Activated naive CD4-positive, alpha-beta T cell treated with Interleukin-2 at 50 U/mL for 16 hours (primary cell): ENCODE results near the gene SPON2.

Experiments
- DNase-seq: peaks from one replicate; pipeline ENCODE4 v3.0.0-alpha.2; 2020

Gene SPON2

DNA sequence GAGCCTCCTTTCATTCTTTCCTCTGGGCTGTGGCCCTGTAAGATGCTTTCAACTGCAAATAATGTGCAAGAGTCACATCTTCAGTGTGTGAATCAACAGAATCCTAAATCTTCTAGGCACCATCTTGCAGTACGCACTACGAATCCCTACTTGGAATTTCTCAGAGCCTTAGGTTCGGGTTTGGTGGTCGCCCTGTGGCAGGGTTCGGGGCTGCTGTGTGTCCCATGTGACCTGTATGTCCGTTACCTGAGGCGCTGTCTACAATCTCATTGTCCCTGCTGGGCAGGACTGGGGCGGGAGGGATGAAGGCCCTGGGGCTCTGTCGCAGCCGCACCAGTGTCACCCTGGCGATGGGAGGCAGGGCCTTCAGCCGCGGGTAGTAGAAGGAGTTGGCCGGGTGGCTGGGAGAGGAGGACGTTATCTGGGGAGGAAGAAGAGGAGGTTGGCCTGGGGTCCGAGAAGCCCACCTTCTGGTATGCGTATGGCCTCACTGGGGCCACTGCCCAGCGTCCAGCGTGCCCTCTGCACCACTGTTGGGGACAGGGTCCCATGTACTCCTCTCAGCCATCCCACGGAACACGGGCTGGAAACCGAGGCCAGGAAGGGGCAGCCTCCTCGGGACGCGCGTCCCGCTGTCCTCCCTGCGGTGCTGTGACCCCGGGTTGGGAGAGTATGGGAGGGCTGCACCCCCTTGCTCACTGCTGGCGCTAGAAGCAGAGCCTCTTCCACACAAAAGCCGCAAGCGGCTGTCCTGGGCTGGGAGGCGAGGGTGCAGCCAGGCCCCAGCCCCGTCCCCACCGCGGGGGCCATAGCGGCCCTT is 2.0 kb downstream of the SPON2 start:
- no peak for DNase-seq

DNA sequence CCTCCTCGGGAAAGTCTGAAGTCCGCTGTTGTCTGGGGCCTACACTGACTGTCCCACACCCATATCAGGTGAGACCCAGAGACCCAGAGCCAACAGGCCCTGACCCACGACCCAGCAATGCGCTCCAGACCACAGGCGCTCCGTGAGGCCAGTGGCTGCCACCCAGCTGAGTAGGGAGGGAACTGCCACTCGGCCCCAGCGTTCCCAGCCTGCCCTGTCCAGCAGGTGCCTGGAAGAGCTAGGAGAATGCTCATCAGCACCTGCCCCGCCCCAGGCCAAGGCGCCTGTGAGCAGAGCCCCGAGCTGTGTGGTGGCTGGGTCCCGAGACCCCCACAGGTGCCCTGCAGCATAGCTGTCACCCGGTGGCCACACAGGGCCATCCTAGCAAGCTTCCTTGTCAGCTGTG is 2.7 kb downstream of the SPON2 start:
- DNase-seq, result no peak

DNA sequence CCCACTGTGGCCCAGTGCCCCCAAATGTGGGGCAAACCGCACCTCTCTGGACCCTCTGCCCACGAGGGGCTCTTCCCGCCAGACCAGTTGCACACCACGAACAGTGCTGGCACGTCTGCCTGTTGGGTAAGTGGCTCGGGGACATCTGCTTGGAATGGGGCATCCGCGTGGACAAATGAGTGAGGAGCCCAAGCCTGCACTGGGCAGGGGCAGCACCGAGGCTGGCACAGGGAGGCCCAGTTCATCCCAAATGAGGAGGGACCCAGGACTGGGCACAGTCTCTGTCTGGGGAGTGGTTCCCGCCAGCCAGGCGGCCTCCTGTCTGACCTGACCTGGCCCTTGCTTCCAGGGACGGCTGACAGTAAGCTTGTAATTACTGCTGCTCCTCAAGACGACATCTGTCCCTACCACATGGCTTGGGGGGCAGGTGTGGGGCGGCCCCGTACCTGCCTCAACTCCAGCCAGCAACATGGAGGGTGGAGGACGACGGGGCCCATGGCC is 3.2 kb downstream of the SPON2 start:
- DNase-seq, result no peak

DNA sequence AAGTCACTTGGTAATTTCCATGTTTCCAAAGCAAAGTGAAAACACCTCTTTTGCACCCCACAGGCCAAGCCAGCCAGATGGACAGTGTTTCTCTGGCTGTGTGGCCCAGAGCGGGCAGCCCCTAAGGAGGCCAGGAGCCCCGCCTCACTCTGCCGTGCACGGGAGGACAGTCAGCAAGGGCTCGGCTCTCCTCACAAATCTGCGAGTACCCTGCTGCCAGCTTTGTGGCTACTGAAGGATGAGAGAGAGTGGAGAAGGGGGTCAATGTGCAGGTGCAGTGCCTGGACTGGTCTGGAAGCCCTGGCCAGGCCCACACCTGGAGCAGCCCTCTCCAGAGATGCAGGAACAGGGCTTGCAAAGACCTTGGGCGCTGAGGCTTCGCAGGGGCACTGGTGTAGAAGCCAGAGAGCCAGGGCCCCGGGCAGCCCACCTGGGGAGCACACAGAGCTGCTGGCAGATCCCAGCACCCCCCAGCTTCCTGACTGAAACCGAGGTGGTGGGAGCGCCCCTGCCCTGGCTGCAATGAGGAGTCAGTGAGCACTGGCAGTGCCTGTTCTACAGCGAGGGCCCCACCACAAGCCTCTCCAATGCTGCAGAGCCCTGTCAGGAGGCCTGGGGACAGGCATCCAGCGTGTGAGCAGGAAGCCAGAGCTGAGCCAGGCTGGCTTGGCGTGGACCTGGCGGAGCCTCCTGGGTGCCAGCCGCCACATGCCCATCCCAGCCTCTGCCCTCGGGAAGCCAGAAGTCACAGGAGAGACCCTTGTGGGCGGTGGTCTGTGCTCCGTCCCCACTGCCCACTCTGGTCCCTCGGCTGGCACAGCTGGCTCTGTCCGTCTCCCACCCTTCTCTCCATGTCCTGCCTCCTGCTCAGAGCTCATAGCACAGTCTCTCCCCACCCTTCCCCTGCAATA is 3.9 kb downstream of the SPON2 start:
- DNase-seq, result no peak

DNA sequence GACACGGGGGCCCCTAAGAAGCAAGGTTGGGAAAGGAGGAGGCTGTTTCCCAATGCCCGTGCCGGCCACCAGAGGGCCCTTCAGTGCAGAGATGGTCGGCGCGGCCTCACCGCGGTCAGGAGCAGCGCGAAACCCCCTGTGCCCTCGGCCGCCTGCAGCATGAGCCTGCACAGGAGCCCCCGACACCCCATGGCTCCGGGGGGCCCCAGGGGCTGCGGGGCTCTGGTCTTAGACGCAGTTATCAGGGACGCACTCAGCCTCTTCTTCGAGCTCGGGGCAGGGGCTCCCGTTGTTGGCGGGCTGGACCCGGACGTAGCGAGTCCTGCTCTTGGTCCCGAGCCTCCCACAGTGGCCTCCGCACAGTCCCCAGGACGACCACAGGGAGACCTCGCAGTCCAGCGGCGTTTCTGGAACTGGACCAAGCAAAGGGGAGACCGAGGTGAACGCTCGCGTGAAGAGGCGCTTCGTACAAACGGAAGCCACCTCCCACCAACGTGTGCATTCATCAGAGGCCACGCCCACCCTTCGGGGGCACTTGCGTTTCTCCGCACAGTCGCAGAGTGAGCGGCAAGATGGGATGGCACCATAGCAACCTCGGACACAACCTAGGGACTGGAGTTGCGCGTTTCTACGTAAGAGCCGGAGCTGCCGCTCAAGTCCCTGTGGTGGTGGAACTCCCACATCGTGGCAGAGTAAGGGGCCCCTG is 5.0 kb downstream of the SPON2 start:
- peak; percentile 89 for DNase-seq

DNA sequence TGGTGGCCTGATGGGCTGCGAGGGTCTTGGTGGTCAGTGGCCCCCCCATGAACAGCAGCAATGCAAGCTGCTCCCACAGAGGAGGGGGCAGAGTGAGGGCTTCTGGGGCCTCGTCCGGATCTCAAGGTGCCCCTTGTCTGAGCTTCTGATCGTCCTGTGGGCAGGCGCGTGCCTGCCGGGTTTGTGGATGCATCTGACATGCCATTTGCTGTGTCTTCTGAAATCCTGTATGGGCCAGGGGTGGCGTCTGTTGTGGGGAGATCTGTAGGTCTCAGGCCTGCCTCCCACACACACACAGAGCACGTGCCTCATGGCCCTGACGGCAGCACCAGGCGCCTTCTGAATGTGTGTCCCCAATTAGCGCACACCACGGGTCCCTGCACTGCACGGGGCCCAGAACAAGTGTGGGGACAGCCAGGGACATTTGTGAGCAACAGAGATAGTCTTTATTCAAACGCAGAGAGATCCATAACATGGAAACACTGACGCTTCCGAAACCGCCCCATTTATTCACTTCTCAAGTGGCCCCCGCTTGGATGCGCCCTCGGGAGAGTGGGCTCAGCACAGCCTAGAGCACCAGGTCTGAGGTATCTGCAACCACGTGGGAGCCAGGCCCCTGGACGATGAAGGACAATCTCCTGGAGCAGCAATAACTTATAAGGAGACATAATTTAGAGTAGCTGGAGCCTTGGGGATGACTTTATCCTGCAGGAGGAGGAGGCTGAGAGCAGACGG is 5.7 kb downstream of the SPON2 start:
- no peak for DNase-seq

DNA sequence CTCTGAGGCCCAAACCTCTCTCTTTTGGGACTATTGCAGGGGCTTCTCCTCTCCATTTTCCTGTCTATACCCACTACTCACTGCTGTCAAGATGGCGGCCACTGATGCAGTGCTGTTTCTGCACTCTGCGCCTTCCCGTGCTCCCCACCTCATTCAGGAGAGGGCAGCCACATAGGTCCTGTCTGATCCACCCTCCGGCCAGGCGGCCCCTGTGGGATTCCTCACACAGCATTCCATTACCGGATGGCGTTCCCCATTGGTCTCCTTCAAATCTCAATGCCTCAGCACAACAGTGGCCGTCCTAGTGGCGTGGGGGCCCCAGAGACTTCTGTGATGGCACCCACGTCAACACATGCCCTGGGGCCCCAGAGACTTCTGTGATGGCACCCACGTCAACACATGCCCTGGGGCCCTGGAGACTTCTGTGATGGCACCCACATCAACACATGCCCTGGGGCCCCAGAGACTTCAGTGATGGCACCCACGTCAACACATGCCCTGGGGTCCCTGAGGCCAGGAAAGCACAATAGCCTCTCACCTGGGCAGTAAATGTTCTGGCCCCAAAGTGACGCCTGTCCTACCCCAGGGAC is 7.3 kb downstream of the SPON2 start:
- DNase-seq, result no peak

DNA sequence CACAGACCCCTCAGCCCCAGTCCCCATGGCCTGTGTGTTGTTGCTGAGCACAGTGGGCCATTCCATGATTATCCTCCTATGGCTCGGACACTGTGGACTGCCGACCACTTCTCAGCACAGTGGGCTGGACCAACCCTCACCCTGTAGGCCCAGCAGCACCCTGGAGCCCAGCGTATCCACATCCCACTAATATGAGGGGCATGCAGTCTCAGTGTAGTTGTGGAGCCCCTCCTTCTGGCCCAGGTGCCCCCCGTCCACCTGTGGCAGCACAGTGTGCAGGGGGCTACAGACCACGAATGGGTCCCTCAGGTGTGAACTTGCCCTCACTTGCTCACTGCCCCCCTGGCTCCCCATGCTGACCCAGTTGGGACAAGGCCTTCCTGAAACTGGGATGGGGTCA is 7.9 kb downstream of the SPON2 start:
- no peak for DNase-seq

DNA sequence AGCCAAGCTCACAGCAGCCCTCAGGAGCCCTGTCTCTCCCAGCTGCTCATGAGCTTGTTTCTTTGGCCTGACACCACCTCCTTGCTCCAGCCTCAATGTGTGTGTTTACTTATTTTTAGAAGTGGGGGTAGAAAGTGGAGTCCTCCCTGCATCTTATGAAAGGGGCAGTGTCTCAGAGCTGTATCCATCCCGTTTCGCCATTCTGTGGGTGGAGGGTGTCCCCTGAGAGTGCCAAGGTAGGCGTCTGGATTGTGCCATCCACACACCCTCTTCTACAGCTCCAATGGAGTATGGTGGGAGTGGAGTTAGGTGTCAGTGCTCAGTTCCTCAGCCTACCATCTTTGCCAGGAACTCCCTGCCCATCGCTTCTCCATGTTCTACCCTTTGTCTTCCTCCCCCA is 8.3 kb downstream of the SPON2 start:
- no peak for DNase-seq

DNA sequence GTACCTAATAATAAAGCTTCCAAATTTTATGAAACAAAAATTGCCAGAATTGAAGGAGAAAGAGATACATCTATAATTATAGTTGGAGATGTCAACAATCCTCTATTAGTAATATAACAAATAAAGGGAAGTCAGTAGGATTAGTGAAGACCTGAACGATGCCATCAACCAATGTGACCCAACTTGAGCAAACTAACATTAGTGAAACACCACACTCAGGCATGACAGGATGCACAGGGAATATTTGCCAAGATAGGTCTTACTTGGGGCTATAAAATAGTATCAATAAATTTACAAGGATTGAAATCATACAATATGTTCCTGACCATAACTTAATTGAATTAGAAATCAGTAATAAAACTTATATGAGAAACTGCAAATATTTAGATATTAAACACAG is 12.0 kb downstream of the SPON2 start:
- DNase-seq, result no peak

DNA sequence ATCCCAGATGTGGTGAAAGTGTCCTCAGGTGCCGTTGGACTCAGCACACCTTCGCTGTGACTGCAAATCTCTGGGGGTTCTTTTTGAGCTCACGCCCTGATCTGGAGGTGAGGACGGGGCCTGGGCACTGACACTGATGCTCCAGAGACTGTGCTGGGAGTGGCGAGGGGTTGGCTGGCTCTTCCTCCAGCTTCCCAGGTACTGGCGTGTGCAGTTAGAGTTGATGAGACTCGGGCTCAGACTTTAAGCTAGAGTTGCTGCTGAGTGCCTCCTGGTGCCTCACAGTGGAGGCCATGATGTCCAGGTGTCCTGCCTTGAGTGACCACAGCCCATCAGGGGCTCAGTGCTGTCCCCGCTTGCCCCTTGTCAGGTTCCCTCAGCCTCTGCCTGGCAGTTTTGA is 16.3 kb downstream of the SPON2 start:
- no peak for DNase-seq

DNA sequence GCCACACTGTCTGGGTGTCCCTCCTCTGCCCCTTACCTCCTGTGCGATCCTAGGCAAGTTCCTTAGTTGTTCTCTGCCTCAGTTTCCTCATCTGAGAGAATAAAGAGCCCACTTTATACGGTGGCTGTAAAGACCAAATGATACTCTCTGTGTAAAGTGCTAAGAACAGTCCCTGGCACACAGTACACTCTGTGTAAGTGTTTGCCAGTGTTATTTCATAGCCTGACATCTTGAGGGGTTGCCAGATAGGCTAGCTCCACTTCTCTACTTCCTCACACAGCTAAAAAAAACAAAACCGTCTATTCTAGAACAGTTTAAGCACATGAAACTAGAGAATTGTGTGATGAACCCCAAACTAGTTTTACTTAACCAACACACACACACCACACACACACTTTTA is 17.1 kb downstream of the SPON2 start:
- no peak for DNase-seq

DNA sequence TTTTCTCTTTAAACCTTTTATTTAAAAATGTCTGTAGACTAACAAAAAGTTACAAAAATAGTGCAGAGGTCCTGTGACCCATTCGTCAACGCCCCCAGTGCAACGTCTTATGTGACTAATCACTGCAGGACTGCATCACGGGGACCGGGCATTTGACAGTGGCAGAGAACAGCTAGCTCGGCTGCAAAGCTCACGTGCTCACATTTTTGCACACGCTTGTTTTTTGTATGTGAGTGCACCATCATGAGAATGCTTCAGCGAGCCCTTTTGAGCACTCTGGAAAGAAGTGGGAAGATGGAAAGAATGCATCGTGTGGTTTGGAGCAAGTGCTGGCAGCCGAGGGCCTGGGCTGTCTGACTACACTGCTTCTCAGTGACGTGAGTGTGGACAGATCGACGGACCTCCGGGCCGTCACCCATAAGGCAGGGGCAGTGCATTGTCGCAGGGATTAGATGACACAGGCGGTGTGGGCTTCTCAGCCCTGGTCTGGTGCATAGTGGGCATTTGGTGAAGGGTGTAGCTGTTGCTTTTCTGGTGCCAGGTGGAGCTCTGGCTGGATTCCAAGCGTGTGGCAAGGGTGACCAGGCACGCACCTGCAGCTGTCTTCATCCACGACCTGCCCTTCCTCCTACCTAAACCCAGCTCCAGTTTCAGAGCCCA is 17.7 kb downstream of the SPON2 start:
- no peak for DNase-seq

DNA sequence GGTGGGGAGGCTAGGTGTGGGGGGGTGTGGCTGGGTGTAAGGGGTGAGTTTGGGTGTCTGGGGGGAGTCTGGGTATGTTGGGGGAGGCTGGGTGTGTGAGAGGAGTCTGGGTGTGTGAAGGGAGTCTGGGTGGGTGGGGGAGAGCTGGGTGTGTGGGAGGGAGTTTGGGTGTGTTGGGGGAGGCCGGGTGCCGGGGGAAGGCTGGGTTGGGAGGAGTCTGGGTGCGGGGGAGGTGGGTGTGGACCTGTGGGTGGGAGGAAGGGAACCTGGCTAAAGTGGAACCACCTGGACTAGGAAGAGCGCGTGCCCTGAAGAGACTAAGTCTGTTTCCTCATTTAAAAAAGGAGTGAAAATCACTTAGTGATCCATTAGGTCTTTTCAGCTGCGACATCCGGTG is 18.3 kb downstream of the SPON2 start:
- no peak for DNase-seq

DNA sequence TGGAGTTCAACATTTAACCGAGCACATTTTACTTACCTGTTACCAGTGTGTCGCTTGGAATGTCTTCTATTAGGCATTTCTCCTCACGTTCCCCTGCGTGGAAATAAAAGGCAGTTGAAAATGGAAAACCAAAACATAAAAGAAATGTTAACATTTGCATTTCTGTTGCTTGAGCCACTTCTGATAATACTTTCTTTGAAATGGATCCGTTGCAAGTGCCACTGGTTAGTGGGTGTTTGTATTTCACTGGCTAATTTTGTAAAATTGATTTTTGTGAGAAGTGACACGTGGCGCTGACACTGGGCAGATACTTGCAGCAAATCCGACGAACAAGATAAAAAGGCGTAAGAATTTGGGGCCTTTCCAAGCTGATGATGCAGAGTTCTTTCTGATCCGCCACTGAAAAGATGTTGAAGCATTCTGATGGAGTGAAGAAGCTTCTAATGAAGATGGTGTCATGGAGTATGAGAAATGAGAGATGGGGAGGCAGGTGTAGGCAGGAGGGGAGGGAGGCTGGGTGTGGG is 18.8 kb downstream of the SPON2 start:
- DNase-seq, result no peak

DNA sequence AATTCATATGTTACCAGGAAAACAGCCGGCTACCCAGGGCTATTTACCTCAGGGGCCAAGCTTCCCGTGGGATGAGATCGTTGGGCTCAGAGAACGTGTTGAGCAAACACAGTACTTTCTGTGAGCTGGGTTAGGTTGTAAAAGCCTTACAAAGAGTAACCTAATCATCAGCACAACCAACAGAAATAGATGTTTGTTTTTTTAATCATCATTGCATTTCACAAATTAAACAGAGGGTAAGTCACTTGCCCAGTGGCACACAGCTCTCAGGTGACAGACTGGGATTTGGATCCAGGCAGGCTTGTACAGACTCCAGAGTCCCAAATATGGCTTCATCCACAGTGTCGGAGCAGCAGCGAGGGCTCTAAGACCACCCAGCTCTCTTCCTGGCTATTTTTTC is 20.1 kb downstream of the SPON2 start:
- no peak for DNase-seq

DNA sequence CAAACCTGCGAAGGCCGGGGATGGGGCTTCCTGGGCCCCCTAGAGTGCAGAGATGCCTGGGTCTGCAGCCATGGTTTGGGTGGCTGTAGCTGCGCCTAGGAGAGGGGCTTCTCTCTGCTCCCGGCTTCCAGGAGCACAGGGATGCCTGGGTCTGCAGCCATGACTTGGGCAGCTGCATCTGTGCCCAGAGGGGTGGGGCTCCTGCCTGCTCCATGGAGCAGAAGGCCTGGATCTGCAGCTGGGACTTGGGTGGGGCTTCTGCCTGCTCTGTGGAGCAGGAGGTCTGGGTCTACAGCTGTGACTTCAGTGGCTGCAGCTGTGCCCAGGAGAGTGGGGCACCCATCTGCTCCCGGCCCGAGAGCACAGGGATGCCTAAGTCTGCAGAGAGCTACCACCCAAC is 20.8 kb downstream of the SPON2 start:
- DNase-seq, result no peak

DNA sequence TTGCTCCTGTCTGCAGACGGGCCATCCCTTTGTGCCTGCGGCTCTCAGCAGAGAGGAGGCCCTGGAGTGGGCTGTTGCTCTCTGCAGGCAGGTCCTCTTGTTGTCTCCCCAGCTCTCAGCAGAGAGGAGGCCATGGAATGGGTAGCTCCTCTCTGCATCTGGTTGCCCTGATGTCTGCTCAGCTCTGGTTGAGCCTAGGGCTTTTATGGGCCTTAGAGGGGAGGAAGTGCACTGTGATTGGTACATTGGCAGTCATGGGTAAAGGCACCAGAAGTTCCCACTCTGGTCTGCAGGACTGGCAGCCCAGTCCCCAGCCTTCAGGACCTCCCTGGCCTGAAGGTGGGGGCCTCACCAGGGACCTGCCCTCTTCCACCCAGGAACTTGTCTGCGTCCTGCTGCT is 21.5 kb downstream of the SPON2 start:
- no peak for DNase-seq

DNA sequence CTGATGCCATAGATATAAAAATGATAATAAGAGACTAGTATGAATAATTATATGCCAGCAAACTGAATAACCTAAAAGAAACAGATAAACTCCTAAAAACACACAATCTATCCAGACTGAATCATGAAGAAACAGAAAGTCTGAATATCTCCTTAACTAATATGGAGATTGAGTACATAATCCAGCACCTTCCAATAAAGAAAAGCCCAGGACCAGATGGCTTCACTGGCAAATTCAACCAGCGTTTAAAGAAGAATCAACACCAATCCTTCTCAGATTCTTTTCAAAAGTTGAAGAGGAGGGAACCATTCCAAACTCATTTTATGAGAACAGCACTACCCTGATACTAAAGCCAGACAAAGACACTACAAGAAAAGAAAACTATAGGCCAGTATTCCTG is 32.5 kb downstream of the SPON2 start:
- no peak for DNase-seq

DNA sequence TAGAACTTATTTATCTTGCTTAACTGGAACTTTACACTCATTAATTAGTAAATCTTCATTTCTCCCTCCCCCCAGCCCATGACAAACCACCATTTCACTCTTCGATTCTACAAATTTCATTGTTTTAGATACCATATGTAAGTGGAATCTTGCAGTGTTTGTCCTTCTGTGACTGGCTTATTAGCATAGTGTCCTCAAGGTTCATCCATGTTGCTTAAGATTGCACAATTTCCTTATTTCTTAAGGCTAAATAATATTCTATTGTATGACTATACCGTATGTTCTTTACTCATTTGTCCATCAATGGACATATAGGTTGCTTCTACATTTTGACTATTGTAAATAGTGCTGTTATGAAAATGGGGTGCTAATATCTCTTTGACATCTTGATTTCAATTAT is 34.5 kb downstream of the SPON2 start:
- no peak for DNase-seq

DNA sequence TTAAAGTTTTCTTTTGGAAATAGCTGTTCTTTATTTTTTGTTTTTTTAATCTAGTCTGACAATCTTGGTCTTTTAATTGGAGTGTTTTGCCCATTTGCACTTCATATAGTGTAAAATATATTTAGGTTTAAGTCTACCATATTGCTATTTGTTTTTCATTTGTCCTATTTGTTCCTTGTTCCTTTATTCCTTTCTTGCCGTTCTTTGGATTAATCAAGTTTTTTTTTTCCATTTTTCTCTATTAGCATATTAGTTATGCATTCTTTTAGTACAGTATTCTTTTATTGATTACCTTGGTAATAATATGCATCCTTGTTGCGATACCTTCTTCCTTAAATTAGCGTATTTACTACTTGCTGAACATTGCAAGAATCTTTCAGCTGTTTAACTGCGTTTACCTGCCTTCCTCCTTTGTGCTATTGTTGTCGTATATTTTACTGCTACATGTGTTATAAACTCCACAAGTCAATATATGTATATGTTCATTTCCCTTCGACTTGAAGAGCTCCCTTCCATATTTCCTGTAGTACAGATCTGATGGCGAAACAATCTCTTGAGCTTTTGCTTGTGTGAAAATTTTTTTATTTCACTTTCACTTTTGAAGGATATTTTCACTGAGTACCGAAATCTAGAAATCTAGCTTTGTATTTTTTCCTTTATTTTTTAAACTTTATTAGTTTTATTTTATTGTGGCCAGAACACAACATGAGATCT is 35.2 kb downstream of the SPON2 start:
- no peak for DNase-seq
